Astrocyte of the spinal cord (primary cell): ENCODE measurements around the gene CEP83.

Experiments used
- DNase-seq: peaks from one replicate; pipeline ENCODE4 v3.0.0; 2011; ENCODE audit warnings: low read depth, low spot score
- H3K4me3 ChIP-seq: 2 replicates; pipeline ENCODE4 v1.5.1; 2011; ENCODE audit warnings: low read depth, mild to moderate bottlenecking, low read length, moderate library complexity
- CTCF ChIP-seq: IDR thresholded peaks from 2 replicates; pipeline ENCODE4 v1.5.1; 2012; ENCODE audit warnings: low read depth, mild to moderate bottlenecking, low read length, inconsistent platforms
- in situ Hi-C: cut with HindIII; loops from 2 replicates; pipeline ENCODE4 v1.10.0; 2017; ENCODE audit warnings: low sequenced_read_pairs

CEP83 gene

GRCh38 chr12:94362653-94363052 is 97.0 kb downstream of the CEP83 start:
- in situ Hi-C loops, result no loop called here
- no peak for DNase-seq
- H3K4me3 ChIP-seq, result no peak overlapping the region
- TF ChIP-seq CTCF, result no peak

- TF ChIP-seq CTCF, result no peak
- in situ Hi-C loops, result no loop called here
- H3K4me3 ChIP-seq, result no peak overlapping the region
- no peak for DNase-seq
Measured at GRCh38 chr12:94359761-94360160, 99.9 kb downstream of the CEP83 start.

GRCh38 chr12:94353130-94353529 is 106.5 kb downstream of the CEP83 start:
- TF ChIP-seq CTCF, result no peak
- no peak for DNase-seq
- in situ Hi-C loops, result no loop called here

GRCh38 chr12:94340573-94340972 is 119.1 kb downstream of the CEP83 start:
- no peak for TF ChIP-seq CTCF
- no peak for DNase-seq
- in situ Hi-C loops, result no loop called here
- no peak overlapping the region for H3K4me3 ChIP-seq

More at GRCh38 chr12:94353130-94353529, 106.5 kb downstream of the CEP83 start:
- H3K4me3 ChIP-seq, result no peak overlapping the region

GRCh38 chr12:94338006-94338794 is 121.5 kb downstream of the CEP83 start:
- no peak for TF ChIP-seq CTCF
- DNase-seq, result no peak
- no peak overlapping the region for H3K4me3 ChIP-seq
- in situ Hi-C loops, result no loop called here

GRCh38 chr12:94336211-94336925 is 123.3 kb downstream of the CEP83 start:
- DNase-seq, result no peak
- in situ Hi-C loops, result no loop called here
- H3K4me3 ChIP-seq, result no peak overlapping the region
- TF ChIP-seq CTCF, result no peak
